Fibroblast of mammary gland (primary cell): ENCODE measurements around the gene ANKRD33.
A peak's percentile ranks its signal among the peaks of the same experiment; 100 is the strongest.

ENCODE experiments used
- DNase-seq: peaks from one replicate; pipeline ENCODE4 v3.0.0-alpha.2; 2010; ENCODE audit warnings: low read depth
- H3K4me3 ChIP-seq: 2 replicates; pipeline ENCODE4 v1.5.1; 2011; ENCODE audit warnings: low read depth, mild to moderate bottlenecking, low read length, moderate library complexity; ENCODE audit not compliant: control insufficient read depth
- CTCF ChIP-seq: conservative IDR thresholded peaks from 2 replicates; pipeline ENCODE4 v1.5.1; 2011; ENCODE audit warnings: low read depth, low read length, inconsistent platforms; ENCODE audit not compliant: control insufficient read depth, insufficient read depth

Gene ANKRD33

DNA sequence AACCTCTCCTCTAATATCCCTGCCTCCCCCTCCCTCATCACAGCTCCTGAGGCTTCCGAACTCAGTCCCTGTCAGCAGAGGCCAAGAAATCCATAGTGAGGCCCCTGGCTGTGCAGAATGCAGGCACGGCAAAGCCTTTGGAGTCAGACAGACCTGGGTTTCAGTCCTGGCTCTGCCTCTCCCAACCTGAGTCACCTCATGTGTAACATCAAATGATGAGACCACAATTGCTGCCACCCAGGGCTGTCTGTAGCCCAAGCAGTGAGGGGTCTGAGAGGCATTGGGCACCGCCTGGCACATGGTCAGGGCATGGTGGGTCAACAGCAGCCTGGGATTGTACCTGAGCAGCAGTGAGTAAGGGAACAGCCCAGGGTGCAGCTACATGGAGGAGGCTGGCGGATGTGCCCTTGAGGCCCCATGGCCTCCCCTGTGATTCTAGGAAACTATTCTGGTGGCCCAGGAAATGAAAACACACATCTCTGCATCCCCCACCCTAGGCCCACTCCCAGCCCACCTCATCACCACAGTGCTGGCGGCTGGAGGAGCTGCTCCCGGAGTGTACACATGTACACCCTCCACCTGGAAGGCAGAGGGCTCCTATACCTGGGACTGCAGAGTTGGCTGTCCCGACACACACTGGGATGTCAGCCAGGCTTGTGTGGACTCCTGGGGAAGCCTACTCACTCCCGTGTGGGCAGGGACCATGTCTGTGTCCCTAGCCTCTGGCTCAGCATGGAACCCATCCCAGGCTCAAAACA lies 7.7 kb downstream of the ANKRD33 start:
- no peak for DNase-seq
- no peak overlapping the region for H3K4me3 ChIP-seq
- no peak for TF ChIP-seq CTCF

DNA sequence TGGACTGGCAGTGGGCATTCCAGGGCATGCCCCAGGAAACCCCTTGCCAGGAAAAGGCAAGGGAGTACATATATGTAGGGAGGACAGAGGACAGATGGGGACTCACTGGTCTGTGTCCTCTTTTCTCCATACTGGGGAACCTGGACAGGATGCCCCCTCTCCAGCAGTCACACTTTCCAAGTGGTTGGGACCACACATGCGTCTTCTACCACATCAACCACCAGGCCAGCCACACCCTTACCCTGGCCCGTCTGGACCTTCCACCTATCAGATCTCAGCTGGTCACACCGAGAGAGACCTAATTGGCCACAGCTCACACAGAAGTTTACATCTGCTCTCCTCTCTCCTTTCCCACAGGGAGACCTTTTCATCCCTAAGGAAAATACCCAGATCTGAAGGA lies 8.3 kb downstream of the ANKRD33 start:
- TF ChIP-seq CTCF, result no peak
- no peak overlapping the region for H3K4me3 ChIP-seq

DNA sequence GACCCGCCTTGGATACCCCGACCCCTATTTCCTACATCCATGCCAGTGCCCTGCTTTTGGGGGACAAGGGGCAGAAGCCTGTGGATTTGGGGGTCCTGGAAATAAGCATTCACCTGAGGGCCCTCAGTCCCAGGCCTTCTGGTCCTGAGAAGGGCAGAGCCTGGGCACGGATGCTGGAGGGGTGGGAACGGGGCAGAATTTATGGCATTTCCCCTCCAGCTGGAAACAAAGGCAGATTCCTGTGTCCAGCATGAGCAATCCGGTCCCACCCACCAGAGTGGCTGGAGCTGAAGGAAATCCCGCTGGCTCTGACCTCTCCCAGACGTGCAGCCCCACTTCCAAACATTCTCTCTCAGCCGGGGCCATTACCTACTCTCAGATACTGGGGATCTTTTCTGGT lies 9.3 kb downstream of the ANKRD33 start:
- no peak for TF ChIP-seq CTCF
- no peak overlapping the region for H3K4me3 ChIP-seq
- no peak for DNase-seq

More for the DNA sequence above, 8.3 kb downstream of the ANKRD33 start:
- no peak for DNase-seq

DNA sequence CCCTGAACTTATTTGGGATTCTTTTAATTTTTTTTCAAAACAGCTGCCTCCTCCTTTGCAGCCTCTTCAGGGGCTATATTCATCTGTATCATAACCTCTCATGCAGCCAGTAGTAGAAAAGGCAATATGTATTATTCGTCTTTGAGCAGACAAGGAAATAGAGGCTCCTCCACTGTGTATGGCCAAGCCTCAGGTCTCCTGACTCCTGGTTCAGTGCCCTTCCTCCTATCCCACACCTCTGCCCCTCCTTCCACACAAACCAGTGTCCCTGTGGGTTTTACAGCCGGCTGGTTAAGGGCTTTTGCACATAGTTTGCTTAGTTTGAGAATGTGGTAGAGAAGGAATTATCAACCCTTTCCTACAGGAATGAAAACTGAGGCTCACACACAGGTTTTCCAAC lies 10.6 kb downstream of the ANKRD33 start:
- no peak for DNase-seq
- no peak overlapping the region for H3K4me3 ChIP-seq
- no peak for TF ChIP-seq CTCF

GRCh38 chr12:51898937-51899336 lies 11.0 kb downstream of the ANKRD33 start:
- no peak overlapping the region for H3K4me3 ChIP-seq
- no peak for TF ChIP-seq CTCF
- peak; percentile 83 for DNase-seq

- DNase-seq, result no peak
- no peak for TF ChIP-seq CTCF
- H3K4me3 ChIP-seq, result no peak overlapping the region
Measured at GRCh38 chr12:51900323-51900889, 12.5 kb downstream of the ANKRD33 start.
